ENCODE data around the gene GPC3. TPM values are rescaled to one million over a fixed set of nuclear protein-coding genes. Genes with fewer than 3 reads are reported as not detected.

The GPC3 gene
- total RNA-seq, 5 donors from 2014 or later (not counting 1 experiment from before 2014, with no cell fraction given), result 0.72 to 1.5 (median 1.1) TPM

GRCh38 chrX:133968109-133968508 is 17.3 kb downstream of the GPC3 start:
- no peaks in the 10 kb centered on the region for H3K36me3 ChIP-seq (ENCODE audit: control insufficient read depth in 2 of 2, extremely low read depth in 1 of 2, insufficient read depth in 1 of 2, low read length in 1 of 2)
- H3K9me3 ChIP-seq, result no peaks in the 10 kb centered on the region
- peaks cover 0 to 33% of the 10 kb centered on the region in 2 donors for H3K27me3 Mint-ChIP-seq
- no peak overlapping the region for H3K27ac ChIP-seq (ENCODE audit: low read length)
- H3K4me1 ChIP-seq (ENCODE audit: control insufficient read depth in 1 of 2, extremely low read depth in 1 of 2, insufficient read depth in 2 of 2, low read length in 2 of 2), result no peaks in the 10 kb centered on the region
- no peak overlapping the region for H3K4me3 Mint-ChIP-seq
- H3K27me3 ChIP-seq (replicated peaks in 1 of 2; ENCODE audit: control insufficient read depth in 2 of 2, extremely low read depth in 1 of 2, insufficient read depth in 2 of 2, low read length in 1 of 2), result no peaks in the 10 kb centered on the region
- ChIA-PET CTCF (interaction anchor here in 1 of 2 donors (1.2 kb wide), 1 partner anchor 220 kb away, joined by 3 read pairs; no protein-coding TSS in a partner anchor), POLR2A (interaction anchor here in 1 of 2 donors (0.7 kb wide), 1 partner anchor 449 kb away, joined by 3 read pairs; no protein-coding TSS in a partner anchor)
- H3K36me3 Mint-ChIP-seq, result no peaks in the 10 kb centered on the region
- no peak for ATAC-seq (replicated peaks in 1 of 4)
- no peak overlapping the region for H3K4me3 ChIP-seq (ENCODE audit: control insufficient read depth in 1 of 2, extremely low read depth in 1 of 2, low read length in 1 of 2)
- H3K4me1 Mint-ChIP-seq, result peaks cover 0 to 6% (median 0%) of the 10 kb centered on the region in 3 donors
- H3K9me3 Mint-ChIP-seq, result no peaks in the 10 kb centered on the region
- H3K27ac Mint-ChIP-seq, result no peak overlapping the region
- DNase-seq, result no peak
- WGBS (ENCODE audit: insufficient coverage), result no CpG with 5 or more reads among the region's 5 CpGs

DNA sequence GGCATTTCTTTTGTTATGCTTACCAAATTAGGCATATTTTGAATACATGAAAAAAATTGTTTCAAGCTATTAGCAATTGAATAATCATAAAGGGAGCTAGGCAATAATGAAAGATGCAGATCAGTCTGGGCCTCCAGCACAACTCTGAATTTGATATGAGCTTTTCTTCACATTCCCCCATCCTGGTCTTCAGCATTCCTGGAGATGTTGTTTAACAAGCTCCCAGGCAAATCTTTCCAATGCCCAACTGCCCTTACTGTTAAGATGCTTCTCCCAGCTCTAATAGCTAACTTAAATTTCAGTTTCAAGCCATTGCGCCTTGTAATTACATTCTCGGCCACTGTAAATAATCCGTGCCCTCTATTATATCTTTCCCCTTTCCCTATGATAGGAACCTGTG is 19.2 kb downstream of the GPC3 start:
- Mint-ChIP-seq H3K4me3 (no peak overlapping the region), H3K36me3 (no peaks in the 10 kb centered on the region)

DNA sequence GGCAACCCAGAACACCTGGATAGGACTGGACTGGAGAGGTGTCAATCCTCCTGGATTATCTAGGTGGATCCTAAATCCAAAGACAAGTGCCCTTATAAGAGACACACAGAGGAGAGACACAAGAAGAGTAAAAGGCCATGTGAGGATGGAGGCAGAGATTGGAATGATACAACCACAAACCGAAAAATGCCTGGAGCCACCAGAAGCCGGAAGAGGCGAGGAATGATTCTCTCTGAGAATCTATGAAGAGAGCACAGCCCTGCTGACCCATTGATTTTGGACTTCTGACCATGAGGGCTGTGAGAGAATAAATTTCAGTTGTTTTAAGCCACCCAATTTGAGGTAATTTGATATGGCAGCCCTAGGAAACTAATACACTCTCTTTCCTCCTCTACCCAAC is 20.1 kb downstream of the GPC3 start:
- peaks cover 0 to 22% of the 10 kb centered on the region in 2 donors for H3K27me3 Mint-ChIP-seq
- no peaks in the 10 kb centered on the region for H3K36me3 Mint-ChIP-seq
- WGBS (ENCODE audit: insufficient coverage), result 90% methylated on average over 2 of the region's 3 CpGs
- no peaks in the 10 kb centered on the region for H3K36me3 ChIP-seq (ENCODE audit: control insufficient read depth in 2 of 2, extremely low read depth in 1 of 2, insufficient read depth in 1 of 2, low read length in 1 of 2)
- ATAC-seq (replicated peaks in 1 of 4) (no peak), DNase-seq (no peak)
- no peaks in the 10 kb centered on the region for H3K9me3 Mint-ChIP-seq
- ChIA-PET CTCF (no interaction called here), POLR2A (no interaction called here)
- no peak overlapping the region for H3K27ac ChIP-seq (ENCODE audit: low read length)
- no peak overlapping the region for H3K27ac Mint-ChIP-seq
- H3K9me3 ChIP-seq, result no peaks in the 10 kb centered on the region
- no peaks in the 10 kb centered on the region for H3K4me1 ChIP-seq (ENCODE audit: control insufficient read depth in 1 of 2, extremely low read depth in 1 of 2, insufficient read depth in 2 of 2, low read length in 2 of 2)
- peaks cover 0 to 6% (median 0%) of the 10 kb centered on the region in 3 donors for H3K4me1 Mint-ChIP-seq
- no peaks in the 10 kb centered on the region for H3K27me3 ChIP-seq (replicated peaks in 1 of 2; ENCODE audit: control insufficient read depth in 2 of 2, extremely low read depth in 1 of 2, insufficient read depth in 2 of 2, low read length in 1 of 2)
- no peak overlapping the region for H3K4me3 ChIP-seq (ENCODE audit: control insufficient read depth in 1 of 2, extremely low read depth in 1 of 2, low read length in 1 of 2)
- H3K4me3 Mint-ChIP-seq, result no peak overlapping the region

More for the DNA sequence above, 19.2 kb downstream of the GPC3 start:
- peaks cover 0 to 27% of the 10 kb centered on the region in 2 donors for H3K27me3 Mint-ChIP-seq
- no peaks in the 10 kb centered on the region for H3K36me3 ChIP-seq (ENCODE audit: control insufficient read depth in 2 of 2, extremely low read depth in 1 of 2, insufficient read depth in 1 of 2, low read length in 1 of 2)
- WGBS (ENCODE audit: insufficient coverage), result no CpG with 5 or more reads among the region's 3 CpGs
- DNase-seq (no peak), ATAC-seq (replicated peaks in 1 of 4) (no peak)
- H3K9me3 ChIP-seq, result no peaks in the 10 kb centered on the region
- H3K27ac ChIP-seq (ENCODE audit: low read length), result no peak overlapping the region
- ChIA-PET CTCF (no interaction called here), POLR2A (no interaction called here)
- H3K27me3 ChIP-seq (replicated peaks in 1 of 2; ENCODE audit: control insufficient read depth in 2 of 2, extremely low read depth in 1 of 2, insufficient read depth in 2 of 2, low read length in 1 of 2), result no peaks in the 10 kb centered on the region
- H3K4me1 ChIP-seq (ENCODE audit: control insufficient read depth in 1 of 2, extremely low read depth in 1 of 2, insufficient read depth in 2 of 2, low read length in 2 of 2), result no peaks in the 10 kb centered on the region
- H3K4me3 ChIP-seq (ENCODE audit: control insufficient read depth in 1 of 2, extremely low read depth in 1 of 2, low read length in 1 of 2), result no peak overlapping the region
- no peak overlapping the region for H3K27ac Mint-ChIP-seq
- no peaks in the 10 kb centered on the region for H3K9me3 Mint-ChIP-seq
- peaks cover 0 to 6% (median 0%) of the 10 kb centered on the region in 3 donors for H3K4me1 Mint-ChIP-seq

- Histone ChIP-seq H3K27ac (ENCODE audit: low read length) (no peak overlapping the region), H3K36me3 (ENCODE audit: control insufficient read depth in 2 of 2, extremely low read depth in 1 of 2, insufficient read depth in 1 of 2, low read length in 1 of 2) (no peaks in the 10 kb centered on the region), H3K27me3 (replicated peaks in 1 of 2; ENCODE audit: control insufficient read depth in 2 of 2, extremely low read depth in 1 of 2, insufficient read depth in 2 of 2, low read length in 1 of 2) (no peaks in the 10 kb centered on the region), H3K4me1 (ENCODE audit: control insufficient read depth in 1 of 2, extremely low read depth in 1 of 2, insufficient read depth in 2 of 2, low read length in 2 of 2) (no peaks in the 10 kb centered on the region), H3K9me3 (no peaks in the 10 kb centered on the region), H3K4me3 (ENCODE audit: control insufficient read depth in 1 of 2, extremely low read depth in 1 of 2, low read length in 1 of 2) (no peak overlapping the region)
- H3K36me3 Mint-ChIP-seq, result no peaks in the 10 kb centered on the region
- DNase-seq (no peak), ATAC-seq (replicated peaks in 1 of 4) (no peak)
- H3K27ac Mint-ChIP-seq, result no peak overlapping the region
- 81% methylated on average over 4 of the region's 6 CpGs for WGBS (ENCODE audit: insufficient coverage)
- H3K27me3 Mint-ChIP-seq, result peaks cover 0 to 11% of the 10 kb centered on the region in 2 donors
- ChIA-PET CTCF (no interaction called here), POLR2A (no interaction called here)
- H3K9me3 Mint-ChIP-seq, result no peaks in the 10 kb centered on the region
- H3K4me1 Mint-ChIP-seq, result peaks cover 0 to 6% (median 0%) of the 10 kb centered on the region in 3 donors
- H3K4me3 Mint-ChIP-seq, result no peak overlapping the region
Observed at GRCh38 chrX:133961046-133961445, 24.3 kb downstream of the GPC3 start.

DNA sequence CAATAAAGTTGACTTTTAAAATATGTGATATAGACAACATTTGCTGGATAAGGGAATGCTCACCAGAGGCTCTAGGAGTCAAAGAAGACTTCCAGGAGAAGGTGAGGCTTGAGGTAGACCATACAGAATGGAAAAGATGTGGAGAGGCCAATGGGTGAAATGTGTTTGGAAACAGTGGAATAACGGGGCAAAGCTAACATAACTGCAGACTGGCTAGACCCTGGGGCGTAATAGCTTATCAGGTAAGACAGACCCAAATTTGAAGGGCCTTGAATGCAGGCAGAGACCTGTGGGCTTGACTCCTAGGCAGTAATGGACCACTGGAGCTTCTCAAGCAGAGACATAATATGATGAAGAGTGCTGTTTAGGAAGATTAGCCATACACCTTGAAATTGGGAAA is 25.4 kb downstream of the GPC3 start:
- no peaks in the 10 kb centered on the region for H3K4me1 ChIP-seq (ENCODE audit: control insufficient read depth in 1 of 2, extremely low read depth in 1 of 2, insufficient read depth in 2 of 2, low read length in 2 of 2)
- H3K27me3 ChIP-seq (replicated peaks in 1 of 2; ENCODE audit: control insufficient read depth in 2 of 2, extremely low read depth in 1 of 2, insufficient read depth in 2 of 2, low read length in 1 of 2), result no peaks in the 10 kb centered on the region
- no peaks in the 10 kb centered on the region for H3K36me3 ChIP-seq (ENCODE audit: control insufficient read depth in 2 of 2, extremely low read depth in 1 of 2, insufficient read depth in 1 of 2, low read length in 1 of 2)
- no peak overlapping the region for H3K4me3 ChIP-seq (ENCODE audit: control insufficient read depth in 1 of 2, extremely low read depth in 1 of 2, low read length in 1 of 2)
- Mint-ChIP-seq H3K27ac (no peak overlapping the region), H3K36me3 (no peaks in the 10 kb centered on the region), H3K4me1 (peaks cover 0 to 4% (median 0%) of the 10 kb centered on the region in 3 donors), H3K4me3 (no peak overlapping the region), H3K9me3 (no peaks in the 10 kb centered on the region), H3K27me3 (peaks cover 5 to 13% of the 10 kb centered on the region in 2 donors)
- WGBS (ENCODE audit: insufficient coverage), result 80% methylated on average over 1 of the region's 2 CpGs
- H3K9me3 ChIP-seq, result no peaks in the 10 kb centered on the region
- POLR2A ChIA-PET, result no interaction called here
- DNase-seq (no peak), ATAC-seq (replicated peaks in 1 of 4) (no peak)
- H3K27ac ChIP-seq (ENCODE audit: low read length), result no peak overlapping the region
- CTCF ChIA-PET, result no interaction called here

- no peaks in the 10 kb centered on the region for H3K27me3 ChIP-seq (replicated peaks in 1 of 2; ENCODE audit: control insufficient read depth in 2 of 2, extremely low read depth in 1 of 2, insufficient read depth in 2 of 2, low read length in 1 of 2)
- Mint-ChIP-seq H3K9me3 (no peaks in the 10 kb centered on the region), H3K36me3 (no peaks in the 10 kb centered on the region), H3K4me1 (no peaks in the 10 kb centered on the region), H3K27ac (no peak overlapping the region), H3K27me3 (peaks cover 6 to 14% of the 10 kb centered on the region in 2 donors), H3K4me3 (no peak overlapping the region)
- POLR2A ChIA-PET, result interaction anchor here in 1 of 2 donors (0.7 kb wide), 1 partner anchor 46 kb away, joined by 4 read pairs; no protein-coding TSS in a partner anchor
- H3K4me1 ChIP-seq (ENCODE audit: control insufficient read depth in 1 of 2, extremely low read depth in 1 of 2, insufficient read depth in 2 of 2, low read length in 2 of 2), result no peaks in the 10 kb centered on the region
- no peak overlapping the region for H3K4me3 ChIP-seq (ENCODE audit: control insufficient read depth in 1 of 2, extremely low read depth in 1 of 2, low read length in 1 of 2)
- ATAC-seq (replicated peaks in 1 of 4) (no peak), DNase-seq (no peak)
- no peaks in the 10 kb centered on the region for H3K9me3 ChIP-seq
- no peaks in the 10 kb centered on the region for H3K36me3 ChIP-seq (ENCODE audit: control insufficient read depth in 2 of 2, extremely low read depth in 1 of 2, insufficient read depth in 1 of 2, low read length in 1 of 2)
- WGBS (ENCODE audit: insufficient coverage), result no CpG with 5 or more reads among the region's 2 CpGs
- no peak overlapping the region for H3K27ac ChIP-seq (ENCODE audit: low read length)
- CTCF ChIA-PET, result interaction anchor here in 1 of 2 donors (0.8 kb wide), 1 partner anchor 1790 kb away, joined by 6 read pairs; no protein-coding TSS in a partner anchor
Observed at GRCh38 chrX:133958997-133959688, 26.3 kb downstream of the GPC3 start.
